Keratinocyte (primary cell): ENCODE data around the gene NPAS3. TPM values are rescaled to one million over a fixed set of nuclear protein-coding genes. Genes with fewer than 3 reads are reported as not detected.

Source experiments
- DNase-seq: peaks from one replicate; pipeline ENCODE4 v3.0.0-alpha.2; 2011; ENCODE audit warnings: low read depth, missing footprints, low spot score
- FAIRE-seq: peaks from 2 replicates; lab custom pipeline; 2011; peaks lifted over from hg19 to GRCh38; lab: Jason Lieb, UNC
- H2AFZ ChIP-seq: 2 replicates; pipeline ENCODE4 v1.6.0; 2012; ENCODE audit warnings: low read length, control low read depth, inconsistent platforms; ENCODE audit not compliant: control insufficient read depth
- H3K27ac ChIP-seq: 2 replicates; pipeline ENCODE4 v1.5.1; 2011; ENCODE audit warnings: low read length; ENCODE audit not compliant: control insufficient read depth, insufficient read depth
- H3K27me3 ChIP-seq: 3 replicates; pipeline ENCODE4 v1.6.0; 2011; ENCODE audit warnings: low read length; ENCODE audit not compliant: control insufficient read depth, insufficient read depth; ENCODE audit errors: extremely low read depth
- H3K36me3 ChIP-seq, 2 experiments: 2 replicates in 1 of 2; 3 replicates in 1 of 2; pipeline ENCODE4 v1.5.1; 2011; ENCODE audit warnings: low read length in 2 of 2, mild to moderate bottlenecking in 1 of 2; ENCODE audit not compliant: control insufficient read depth in 2 of 2, insufficient read depth in 2 of 2; ENCODE audit errors: extremely low read depth in 1 of 2
- H3K4me1 ChIP-seq: 3 replicates; pipeline ENCODE4 v1.5.1; 2011; ENCODE audit warnings: low read length; ENCODE audit not compliant: control insufficient read depth, insufficient read depth; ENCODE audit errors: extremely low read depth
- H3K4me2 ChIP-seq: 3 replicates; pipeline ENCODE4 v1.6.0; 2011; ENCODE audit warnings: low read depth, low read length; ENCODE audit not compliant: control insufficient read depth, insufficient read depth; ENCODE audit errors: extremely low read depth
- H3K4me3 ChIP-seq, 3 experiments: fragments of 200-600 bp in 1 of 3; sonication (generic) in 1 of 3; 2 replicates in 2 of 3; 3 replicates in 1 of 3; pipeline ENCODE4 v1.5.1; 2011 to 2016; ENCODE audit warnings: low read length in 3 of 3, mild to moderate bottlenecking in 3 of 3, control low read depth in 2 of 3, inconsistent platforms in 1 of 3, low read depth in 1 of 3, mixed read lengths in 1 of 3, mixed run types in 1 of 3, moderate library complexity in 1 of 3; ENCODE audit not compliant: control insufficient read depth in 2 of 3, insufficient read depth in 2 of 3; ENCODE audit errors: extremely low read depth in 1 of 3
- H3K79me2 ChIP-seq: 2 replicates; pipeline ENCODE4 v1.6.0; 2012; ENCODE audit warnings: low read length; ENCODE audit not compliant: control insufficient read depth, insufficient read depth
- H3K9ac ChIP-seq: 3 replicates; pipeline ENCODE4 v1.6.0; 2011; ENCODE audit warnings: low read length; ENCODE audit not compliant: control insufficient read depth, insufficient read depth; ENCODE audit errors: extremely low read depth
- H3K9me1 ChIP-seq: 3 replicates; pipeline ENCODE4 v1.6.0; 2011; ENCODE audit warnings: low read length; ENCODE audit not compliant: control insufficient read depth, insufficient read depth; ENCODE audit errors: extremely low read depth
- H3K9me3 ChIP-seq: 2 replicates; pipeline ENCODE4 v1.5.1; 2012; ENCODE audit warnings: low read depth, low read length; ENCODE audit not compliant: control insufficient read depth
- H4K20me1 ChIP-seq: 3 replicates; pipeline ENCODE4 v1.6.0; 2011; ENCODE audit warnings: low read length; ENCODE audit not compliant: control insufficient read depth, insufficient read depth; ENCODE audit errors: extremely low read depth
- CTCF ChIP-seq, 3 experiments: IDR thresholded peaks in 1 of 3; conservative IDR thresholded peaks in 1 of 3; optimal IDR thresholded peaks in 1 of 3; 2 replicates in 2 of 3; 3 replicates in 1 of 3; pipeline versions ENCODE3 to v1.5.1; 2011; ENCODE audit warnings: low read length in 3 of 3, mild to moderate bottlenecking in 3 of 3, moderate library complexity in 2 of 3, control low read depth in 1 of 3, inconsistent platforms in 1 of 3; ENCODE audit not compliant: insufficient read depth in 2 of 3; ENCODE audit errors: extremely low read depth in 1 of 3
- EZH2 ChIP-seq: IDR thresholded peaks from one replicate; pipeline ENCODE4 v1.6.1; 2012; ENCODE audit warnings: inconsistent platforms, mild to moderate bottlenecking, low read length, moderate library complexity
- dilution Hi-C: fragments of 300-500 bp; cut with MboI; formaldehyde crosslinking; loops from one replicate; pipeline ENCODE4 v1.7.0; 2020; ENCODE audit warnings: low sequenced_read_pairs; ENCODE audit not compliant: extremely low pct_ligation_motif_present
- polyA plus RNA-seq, 5 experiments: library from polyadenylated mRNA; depleted of rRNA in 3 of 5; stranded (reverse) in 3 of 5; stranded (forward) in 1 of 5; unstranded in 1 of 5; fragments of >200 nt; gene quantifications; 1 replicate in 1 of 5; 2 replicates in 3 of 5; 3 replicates in 1 of 5; pipeline versions ENCODE4 v1.2.1 to v1.2.3, GENCODE V29; 2011 to 2012; ENCODE audit warnings: missing spikeins in 2 of 5, low read depth in 1 of 5, low replicate concordance in 1 of 5

NPAS3 gene
- polyA plus RNA-seq, 1 donor (not counting 4 experiments of a cell fraction or from before 2014, with no cell fraction given), result 0.07 TPM

GRCh38 chr14:33679461-33680225, 741.0 kb downstream of the NPAS3 start:
- no peak for FAIRE-seq
- dilution Hi-C loops, result no loop called here

GRCh38 chr14:33680873-33681272, 742.2 kb downstream of the NPAS3 start:
- Histone ChIP-seq H3K4me1 (peaks cover 28% of the 10 kb centered on the region), H4K20me1 (no peaks in the 10 kb centered on the region), H3K27me3 (no peaks in the 10 kb centered on the region), H3K9me1 (no peaks in the 10 kb centered on the region), H3K36me3 (no peaks in the 10 kb centered on the region), H2AFZ (no peak overlapping the region), H3K4me2 (no peak overlapping the region), H3K9me3 (no peaks in the 10 kb centered on the region), H3K27ac (no peak overlapping the region), H3K79me2 (no peaks in the 10 kb centered on the region), H3K9ac (no peak overlapping the region), H3K4me3 (no peak overlapping the region)
- no peak for DNase-seq
- no peak for FAIRE-seq
- TF ChIP-seq CTCF (optimal IDR thresholded peaks at IDR 0.05 in 1 of 3, IDR thresholded peaks at IDR 0.05 in 1 of 3, conservative IDR thresholded peaks at IDR 0.05 in 1 of 3; ENCODE audit: extremely low read depth in 1 of 3, insufficient read depth in 2 of 3, low read length in 3 of 3) (no peak), EZH2 (no peak)
- dilution Hi-C loops, result no loop called here

More at GRCh38 chr14:33679461-33680225, 741.0 kb downstream of the NPAS3 start:
- no peak overlapping the region for H2AFZ ChIP-seq
- H3K4me3 ChIP-seq, result no peak overlapping the region
- no peaks in the 10 kb centered on the region for H3K27me3 ChIP-seq
- TF ChIP-seq EZH2 (no peak), CTCF (optimal IDR thresholded peaks at IDR 0.05 in 1 of 3, IDR thresholded peaks at IDR 0.05 in 1 of 3, conservative IDR thresholded peaks at IDR 0.05 in 1 of 3; ENCODE audit: extremely low read depth in 1 of 3, insufficient read depth in 2 of 3, low read length in 3 of 3) (no peak)
- H3K9me3 ChIP-seq, result no peaks in the 10 kb centered on the region
- H3K4me1 ChIP-seq, result peaks cover 20% of the 10 kb centered on the region
- peak; percentile 5 for DNase-seq
- H3K9ac ChIP-seq, result no peak overlapping the region
- H4K20me1 ChIP-seq, result no peaks in the 10 kb centered on the region
- H3K36me3 ChIP-seq, result no peaks in the 10 kb centered on the region
- no peaks in the 10 kb centered on the region for H3K79me2 ChIP-seq
- H3K27ac ChIP-seq, result no peak overlapping the region
- H3K9me1 ChIP-seq, result no peaks in the 10 kb centered on the region
- peak overlapping the region; percentile 43 for H3K4me2 ChIP-seq
